OCI-LY1 (cell line): ENCODE measurements around the gene DCC.

Source experiments
- H2AFZ ChIP-seq: fragments of 200-600 bp; sonication (generic), shearing (Covaris generic); 2 replicates; pipeline ENCODE4 v1.6.0; 2014; ENCODE audit warnings: antibody characterized with exemption, mild to moderate bottlenecking, low read length
- H3F3A ChIP-seq: fragments of 200-600 bp; sonication (generic), shearing (Covaris generic); 2 replicates; pipeline ENCODE4 v1.6.0; 2014; ENCODE audit warnings: mild to moderate bottlenecking, antibody characterized with exemption, low read length, moderate library complexity; ENCODE audit not compliant: insufficient read depth
- H3K27ac ChIP-seq: fragments of 200-600 bp; sonication (generic); 2 replicates; pipeline ENCODE4 v1.5.1; 2014; ENCODE audit warnings: low read length, mixed run types, mild to moderate bottlenecking, low read depth; ENCODE audit not compliant: poor library complexity, severe bottlenecking
- H3K27me3 ChIP-seq: fragments of 200-600 bp; sonication (generic); 2 replicates; pipeline ENCODE4 v1.6.0; 2014; ENCODE audit warnings: antibody characterized with exemption, mild to moderate bottlenecking, low read length, moderate library complexity; ENCODE audit not compliant: insufficient read depth
- H3K36me3 ChIP-seq: fragments of 200-600 bp; sonication (generic); 2 replicates; pipeline ENCODE4 v1.6.1; 2014; ENCODE audit warnings: mild to moderate bottlenecking, antibody characterized with exemption, low read length, moderate library complexity, mixed read lengths; ENCODE audit not compliant: insufficient read depth
- H3K4me1 ChIP-seq: fragments of 200-600 bp; sonication (generic); 2 replicates; pipeline ENCODE4 v1.5.1; 2014; ENCODE audit warnings: mild to moderate bottlenecking, low read length, moderate library complexity; ENCODE audit not compliant: insufficient read depth, severe bottlenecking
- H3K4me2 ChIP-seq: fragments of 200-600 bp; sonication (generic), shearing (Covaris generic); 2 replicates; pipeline ENCODE4 v1.6.1; 2014; ENCODE audit warnings: low read length
- H3K4me3 ChIP-seq: fragments of 200-600 bp; sonication (generic); 2 replicates; pipeline ENCODE4 v1.5.1; 2014; ENCODE audit warnings: low read length, low read depth, mild to moderate bottlenecking, mixed read lengths; ENCODE audit not compliant: poor library complexity, severe bottlenecking
- H3K79me2 ChIP-seq: fragments of 200-600 bp; shearing (Covaris generic); 2 replicates; pipeline ENCODE4 v1.6.1; 2016; ENCODE audit warnings: mixed run types, low read length, mixed read lengths; ENCODE audit not compliant: insufficient read depth
- H3K9ac ChIP-seq: fragments of 200-600 bp; sonication (generic), shearing (Covaris generic); 2 replicates; pipeline ENCODE4 v1.6.1; 2014; ENCODE audit warnings: mild to moderate bottlenecking, low read length, mixed read lengths
- H3K9me2 ChIP-seq: fragments of 200-600 bp; sonication (generic), shearing (Covaris generic); 2 replicates; pipeline ENCODE4 v1.6.1; 2014; ENCODE audit warnings: low read depth, mild to moderate bottlenecking, low read length, mixed read lengths
- H3K9me3 ChIP-seq: fragments of 200-600 bp; shearing (Covaris generic); 2 replicates; pipeline ENCODE4 v1.6.1; 2014; ENCODE audit warnings: low read length, mixed read lengths
- H4K20me1 ChIP-seq: fragments of 200-600 bp; sonication (generic), shearing (Covaris generic); 2 replicates; pipeline ENCODE4 v1.6.0; 2016; ENCODE audit warnings: mild to moderate bottlenecking, low read length; ENCODE audit not compliant: insufficient read depth
- CTCF ChIP-seq: fragments of 200-600 bp; sonication (generic), shearing (Covaris generic); IDR thresholded peaks from 2 replicates; pipeline ENCODE4 v1.5.1; 2017; ENCODE audit warnings: mild to moderate bottlenecking, antibody characterized with exemption, low read length, moderate library complexity, mixed read lengths
- EZH2 ChIP-seq: fragments of 200-600 bp; sonication (generic), shearing (Covaris generic); IDR thresholded peaks from 2 replicates; pipeline ENCODE4 v1.8.0; 2017; ENCODE audit warnings: borderline replicate concordance, mixed run types, mild to moderate bottlenecking, antibody characterized with exemption, low read length, moderate library complexity, mixed read lengths

DCC gene

GRCh38 chr18:52694804-52695203 is 354.8 kb downstream of the DCC start:
- H2AFZ ChIP-seq = no peak overlapping the region
- no peak overlapping the region for H3K9ac ChIP-seq
- H3K27ac ChIP-seq = no peak overlapping the region
- H3K36me3 ChIP-seq = no peaks in the 10 kb centered on the region
- H3K4me2 ChIP-seq = no peak overlapping the region
- no peaks in the 10 kb centered on the region for H3K4me1 ChIP-seq
- no peak overlapping the region for H3K4me3 ChIP-seq
- H3K79me2 ChIP-seq = no peaks in the 10 kb centered on the region
- TF ChIP-seq CTCF (peak; percentile 46; the same call in 1 of the 2 replicates), EZH2 (no peak)
- H3F3A ChIP-seq = no peaks in the 10 kb centered on the region
- H3K9me2 ChIP-seq = no peaks in the 10 kb centered on the region
- no peaks in the 10 kb centered on the region for H4K20me1 ChIP-seq
- no peaks in the 10 kb centered on the region for H3K27me3 ChIP-seq
- no peaks in the 10 kb centered on the region for H3K9me3 ChIP-seq

DNA sequence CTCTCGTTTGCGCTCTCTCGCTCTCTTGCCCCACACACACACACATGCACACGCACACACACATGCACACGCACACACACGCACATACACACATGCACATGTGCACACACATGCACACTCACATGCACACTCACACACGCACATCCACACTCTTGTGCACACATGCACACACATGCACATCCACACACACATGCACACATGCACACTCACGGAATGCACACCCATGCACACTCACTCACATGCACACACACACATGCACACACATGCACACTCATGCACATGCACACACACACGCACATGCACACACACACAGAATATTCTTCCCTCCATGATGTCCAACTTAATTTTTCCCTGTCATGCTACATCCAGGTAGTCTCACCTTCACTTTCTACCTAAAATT is 360.1 kb downstream of the DCC start:
- no peaks in the 10 kb centered on the region for H3F3A ChIP-seq
- H2AFZ ChIP-seq = no peak overlapping the region
- H4K20me1 ChIP-seq = no peaks in the 10 kb centered on the region
- no peaks in the 10 kb centered on the region for H3K36me3 ChIP-seq
- TF ChIP-seq CTCF (no peak), EZH2 (no peak)
- H3K27ac ChIP-seq = no peak overlapping the region
- H3K27me3 ChIP-seq = no peaks in the 10 kb centered on the region
- H3K9ac ChIP-seq = no peak overlapping the region
- H3K79me2 ChIP-seq = no peaks in the 10 kb centered on the region
- no peaks in the 10 kb centered on the region for H3K9me3 ChIP-seq
- H3K4me3 ChIP-seq = no peak overlapping the region
- no peaks in the 10 kb centered on the region for H3K4me1 ChIP-seq
- H3K4me2 ChIP-seq = no peak overlapping the region
- no peaks in the 10 kb centered on the region for H3K9me2 ChIP-seq

DNA sequence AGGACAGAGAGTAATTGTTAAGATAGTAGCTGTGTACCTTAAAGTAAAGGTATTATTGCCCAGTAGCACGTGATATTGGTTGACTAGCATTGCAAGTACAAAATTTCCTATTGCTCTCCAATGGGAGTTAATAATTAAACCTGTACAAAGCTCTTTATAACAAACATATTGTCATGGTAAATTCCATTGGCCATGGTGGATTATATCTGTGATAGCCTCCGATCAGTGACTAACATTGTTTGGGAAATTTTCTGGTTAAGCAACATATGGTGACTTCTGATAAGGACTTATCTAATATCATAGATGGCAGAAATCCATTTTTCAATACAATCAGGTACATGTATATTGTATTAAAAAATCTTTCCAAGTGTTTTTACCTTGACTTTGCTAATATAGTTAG is 360.8 kb downstream of the DCC start:
- Histone ChIP-seq H2AFZ (no peak overlapping the region), H3K9me2 (no peaks in the 10 kb centered on the region), H3K36me3 (no peaks in the 10 kb centered on the region), H3K27me3 (no peaks in the 10 kb centered on the region), H3K79me2 (no peaks in the 10 kb centered on the region), H3K4me3 (no peak overlapping the region), H4K20me1 (no peaks in the 10 kb centered on the region), H3F3A (no peaks in the 10 kb centered on the region), H3K9me3 (no peaks in the 10 kb centered on the region), H3K4me2 (no peak overlapping the region), H3K9ac (no peak overlapping the region), H3K27ac (no peak overlapping the region), H3K4me1 (no peaks in the 10 kb centered on the region)
- no peak for TF ChIP-seq CTCF
- no peak for TF ChIP-seq EZH2
